ENCODE data around the gene SEMA6D.
A peak's percentile ranks its signal among the peaks of the same experiment; 100 is the strongest.

Gene SEMA6D

GRCh38 chr15:47717036-47717612 lies at the start of gene SEMA6D:
Gene SEMA6D, plus strand, starts transcription at chr15:47717505. Its CDS starts 42,294 bp downstream, at chr15:47759799.
- DNase-seq: peak; percentile 91

- DNase-seq: no peak
Observed at GRCh38 chr15:47669221-47669620, 48.1 kb upstream of the SEMA6D start.

DNA sequence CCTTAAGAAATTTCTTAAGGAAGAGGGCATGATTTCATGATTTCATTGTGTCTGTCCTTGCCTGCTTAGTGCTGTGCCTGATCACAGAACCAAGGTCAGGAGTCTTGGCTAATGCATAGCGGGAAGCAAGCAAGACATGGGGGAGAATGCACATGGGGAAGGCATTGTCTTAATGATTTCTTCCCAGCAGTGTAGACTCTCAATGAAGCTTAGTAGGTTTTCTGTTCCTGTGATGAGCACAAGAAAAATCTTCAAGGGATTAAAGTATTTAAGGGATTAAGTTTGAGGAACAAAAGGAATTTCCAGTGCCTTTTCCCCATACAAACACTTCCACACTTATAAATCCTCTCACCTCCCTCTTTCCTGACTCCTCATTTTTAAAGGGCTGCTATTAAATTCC lies 46.9 kb upstream of the SEMA6D start:
- no peak for DNase-seq

GRCh38 chr15:47673232-47673761 lies 44.0 kb upstream of the SEMA6D start:
- peak; percentile 37 for DNase-seq

DNA sequence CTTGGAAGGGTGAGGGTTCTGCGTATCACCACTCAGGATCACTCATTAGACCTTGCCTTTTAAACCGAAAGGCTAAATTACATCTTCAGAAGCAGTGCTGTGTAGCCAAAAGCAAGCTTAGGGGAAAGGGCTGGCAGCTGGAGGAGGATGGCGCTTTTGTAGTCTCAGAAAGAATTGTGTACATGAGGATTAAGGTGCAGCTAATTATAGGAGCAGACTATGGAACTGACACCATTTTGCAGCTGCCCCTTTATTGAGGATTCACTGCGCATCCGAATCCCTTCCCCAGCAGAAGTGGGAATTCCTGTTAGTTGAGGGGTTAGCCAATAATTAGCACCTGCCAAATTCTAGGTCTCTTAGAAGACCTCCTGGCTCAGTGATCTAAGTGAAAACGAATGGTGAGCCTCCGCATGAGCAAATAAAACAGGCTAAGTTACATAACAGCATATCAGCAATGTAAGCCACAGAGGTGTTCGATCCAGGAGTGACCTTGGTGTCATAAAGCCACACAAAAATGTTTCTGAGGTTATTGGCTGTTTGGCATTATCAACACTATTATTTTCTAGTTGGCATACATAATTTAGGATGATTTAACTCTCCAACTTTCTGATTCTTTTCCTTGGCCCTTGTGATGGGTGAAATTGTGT lies 42.6 kb upstream of the SEMA6D start:
- no peak for DNase-seq

GRCh38 chr15:47675735-47676134 lies 41.6 kb upstream of the SEMA6D start:
- no peak for DNase-seq

GRCh38 chr15:47678040-47678439 lies 39.3 kb upstream of the SEMA6D start:
- DNase-seq: no peak

GRCh38 chr15:47682661-47683060 lies 34.6 kb upstream of the SEMA6D start:
- no peak for DNase-seq

GRCh38 chr15:47685141-47685870 lies 32.0 kb upstream of the SEMA6D start:
- DNase-seq: no peak

DNA sequence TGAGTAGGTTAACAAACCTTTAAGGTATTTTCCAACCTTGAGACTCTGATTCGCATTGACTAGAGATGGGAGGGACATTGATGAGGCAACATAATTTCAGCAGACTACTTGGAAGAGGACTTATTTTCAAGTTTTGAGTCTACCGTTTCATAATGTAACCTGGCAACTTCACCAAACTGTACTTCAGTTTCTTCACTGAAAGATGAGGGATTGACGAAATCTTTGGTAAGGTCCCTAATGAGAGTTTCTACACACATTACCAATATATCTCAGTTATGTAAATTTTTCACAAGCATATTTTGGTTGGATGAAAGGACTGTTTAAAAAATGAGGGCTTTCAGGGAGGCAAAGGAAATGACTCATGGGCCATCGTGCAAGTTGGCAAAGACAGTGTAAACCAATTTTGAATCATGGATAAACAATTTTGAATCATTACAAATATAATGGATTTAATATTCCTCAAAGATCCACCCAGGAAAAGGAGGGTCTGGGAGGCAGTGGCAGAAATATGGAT lies 28.7 kb upstream of the SEMA6D start:
- DNase-seq: no peak

GRCh38 chr15:47689660-47690059 lies 27.6 kb upstream of the SEMA6D start:
- no peak for DNase-seq

- no peak for DNase-seq
Observed at GRCh38 chr15:47691882-47692281, 25.4 kb upstream of the SEMA6D start.

DNA sequence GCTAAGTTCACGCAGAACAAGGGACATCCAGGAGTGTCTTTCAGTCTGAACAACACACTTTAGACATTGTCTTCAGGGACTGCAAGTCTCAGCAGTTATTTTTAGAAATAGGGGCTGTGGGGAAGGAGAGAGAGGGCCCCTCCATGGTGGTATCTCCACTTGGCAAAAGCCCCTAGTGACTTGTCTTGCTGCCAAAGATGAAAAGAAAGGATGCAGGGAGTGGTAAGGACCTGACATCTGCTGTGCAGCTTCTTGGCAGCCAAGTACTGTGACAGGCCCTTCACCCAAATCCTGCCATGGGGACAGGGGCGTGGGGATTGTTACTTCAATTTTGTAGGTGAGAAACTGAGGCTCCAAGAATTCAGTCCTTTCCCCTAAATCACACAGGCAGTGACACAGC lies 21.0 kb upstream of the SEMA6D start:
- no peak for DNase-seq

DNA sequence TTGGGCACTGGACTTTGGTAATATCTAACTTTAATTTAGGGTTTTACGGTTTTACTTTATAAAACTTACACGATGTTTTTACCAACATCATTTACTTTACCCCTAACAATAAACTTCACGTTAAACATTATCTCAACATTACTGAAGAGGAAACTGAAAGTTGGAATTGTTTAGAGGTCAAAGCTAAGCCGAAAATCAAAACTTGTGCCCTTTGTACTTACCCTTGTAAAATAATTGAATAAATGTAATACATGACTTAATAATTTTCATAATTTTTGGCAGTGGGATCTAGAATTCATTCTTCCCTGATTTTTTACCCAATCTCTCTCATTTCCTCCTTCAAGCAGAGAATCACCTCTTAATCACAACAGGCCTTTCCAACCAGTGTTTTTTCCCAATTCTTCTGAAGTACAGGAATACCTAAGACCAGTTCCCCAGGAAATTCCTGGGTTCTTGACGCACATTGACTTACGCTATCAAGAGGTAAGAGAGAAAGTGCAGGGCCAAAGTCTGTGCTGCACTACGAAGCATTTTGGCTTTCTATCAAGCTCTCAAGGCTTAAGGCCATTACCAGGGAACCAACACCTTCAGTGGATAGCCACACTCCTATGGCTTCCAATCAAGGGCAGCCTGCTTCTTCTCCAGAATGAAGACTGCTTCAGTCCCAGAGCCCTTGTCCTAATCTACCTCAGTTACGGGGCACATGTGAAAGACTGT lies 11.9 kb upstream of the SEMA6D start:
- DNase-seq: no peak

GRCh38 chr15:47707391-47707790 lies 9.9 kb upstream of the SEMA6D start:
- no peak for DNase-seq

DNA sequence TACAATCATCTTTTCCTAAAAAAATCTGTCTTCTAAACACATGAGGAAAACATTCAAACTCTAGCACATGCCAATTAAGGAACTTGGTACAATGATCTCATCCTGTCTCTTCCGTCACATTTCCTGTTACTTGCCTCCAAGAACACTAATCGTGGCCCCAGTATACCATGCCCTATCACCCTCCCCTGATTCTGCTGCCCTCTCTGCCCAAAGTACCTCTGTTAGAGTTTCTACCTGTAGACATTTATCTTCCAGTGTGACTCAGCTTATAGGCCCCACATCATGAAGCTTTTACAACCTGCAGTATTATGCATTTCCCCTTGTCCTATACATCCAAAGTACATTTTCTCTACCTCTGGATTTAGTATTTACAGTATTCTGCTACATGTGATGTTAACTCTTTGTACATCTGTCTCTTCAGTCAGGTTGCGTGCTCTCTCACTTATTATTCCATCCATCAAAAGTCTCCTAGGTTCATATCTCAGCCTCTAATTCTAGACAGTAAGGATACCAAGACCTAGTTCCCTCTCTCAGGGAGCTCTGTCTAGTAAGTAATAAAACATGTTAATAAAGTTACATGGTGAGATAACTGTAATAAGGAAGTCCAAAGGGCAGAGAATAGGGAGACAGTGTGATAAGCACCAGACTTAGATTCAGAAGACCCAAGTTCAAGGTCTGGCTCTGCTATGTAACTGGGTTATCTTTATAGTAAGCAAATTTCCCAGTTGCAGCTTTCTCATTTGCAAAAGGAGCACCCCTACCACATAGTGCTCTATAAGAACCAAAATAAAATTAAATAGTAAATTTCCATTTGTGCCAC lies 8.9 kb upstream of the SEMA6D start:
- no peak for DNase-seq

- no peak for DNase-seq
Observed at GRCh38 chr15:47711655-47712054, 5.7 kb upstream of the SEMA6D start.

DNA sequence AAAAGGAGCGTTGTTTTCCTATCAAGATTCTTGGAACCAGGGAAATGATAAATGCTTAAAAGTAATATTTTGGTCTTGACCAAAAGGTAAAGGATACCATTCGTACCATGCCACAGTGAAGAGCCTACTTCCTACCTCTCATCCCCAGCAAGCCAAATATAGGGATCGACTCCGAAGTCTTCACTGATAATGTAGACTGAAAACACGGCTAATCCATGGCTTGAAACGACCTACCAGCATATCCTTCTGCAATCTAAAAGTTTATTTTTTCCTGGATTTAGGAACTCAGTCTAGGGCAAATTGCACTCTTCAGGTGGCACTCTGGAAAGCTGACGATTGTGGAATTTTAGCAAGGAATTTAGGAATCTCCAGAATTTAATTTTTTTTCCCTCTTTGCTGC lies 1.9 kb upstream of the SEMA6D start:
- no peak for DNase-seq

GRCh38 chr15:47715856-47716445 lies 1.4 kb upstream of the SEMA6D start:
- DNase-seq: peak; percentile 70

GRCh38 chr15:47716516-47716915 lies 789 bp upstream of the SEMA6D start:
- DNase-seq: no peak

DNA sequence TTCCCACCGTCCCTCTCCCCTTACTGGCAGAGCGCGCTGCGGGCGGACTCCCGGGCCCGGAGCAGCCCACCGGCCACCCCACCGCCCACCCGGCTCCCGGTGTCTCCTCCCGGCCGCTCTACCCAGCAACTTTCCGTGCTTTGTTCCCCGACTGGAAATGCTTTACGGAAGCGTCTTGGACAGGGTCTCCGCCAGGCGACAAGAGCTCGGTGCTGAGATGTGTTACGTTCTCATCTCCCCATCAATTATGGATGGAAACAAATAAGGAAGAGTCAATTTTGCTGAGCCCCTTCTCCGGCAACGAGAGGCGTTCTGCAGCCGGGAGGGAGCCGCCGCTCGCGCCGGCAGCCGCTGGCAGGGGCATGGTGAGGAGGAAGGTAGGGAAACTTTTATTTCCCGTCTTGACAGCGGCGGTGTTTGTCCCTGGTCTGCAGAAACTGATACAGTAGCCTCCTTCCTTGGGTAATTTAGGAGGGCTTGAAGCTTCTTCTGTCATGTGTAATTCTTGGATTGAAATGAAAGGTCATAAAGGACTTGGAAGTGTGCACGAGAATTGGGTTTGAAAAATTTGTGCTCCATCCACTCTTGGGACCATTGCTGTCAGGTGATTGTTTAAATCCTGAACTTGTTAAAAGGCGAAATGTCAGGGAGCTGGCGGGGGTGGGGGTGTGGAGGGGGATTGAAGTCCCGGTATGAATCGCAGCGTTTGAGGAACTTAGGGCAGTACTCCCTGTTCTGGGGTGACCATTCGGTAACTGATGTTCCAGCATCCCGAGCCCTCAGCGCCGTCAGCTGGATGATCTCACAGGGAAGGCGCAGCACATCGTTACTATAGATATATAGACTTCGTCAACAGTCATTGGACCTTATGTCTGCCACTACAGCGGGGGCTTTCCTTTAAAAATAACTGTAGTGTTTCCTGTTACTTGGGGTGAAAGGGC lies 1.5 kb downstream of the SEMA6D start:
- DNase-seq: peak; percentile 72

Measured in femur (tissue), 1 donor.